ENCODE data around the gene ATP11C. TPM values are rescaled to one million over a fixed set of nuclear protein-coding genes. Genes with fewer than 3 reads are reported as not detected.

Gene ATP11C
- total RNA-seq, 3 donors from 2014 or later: 10.8 to 17.0 (median 13.1) TPM

- TF ChIP-seq, protein P1, sequence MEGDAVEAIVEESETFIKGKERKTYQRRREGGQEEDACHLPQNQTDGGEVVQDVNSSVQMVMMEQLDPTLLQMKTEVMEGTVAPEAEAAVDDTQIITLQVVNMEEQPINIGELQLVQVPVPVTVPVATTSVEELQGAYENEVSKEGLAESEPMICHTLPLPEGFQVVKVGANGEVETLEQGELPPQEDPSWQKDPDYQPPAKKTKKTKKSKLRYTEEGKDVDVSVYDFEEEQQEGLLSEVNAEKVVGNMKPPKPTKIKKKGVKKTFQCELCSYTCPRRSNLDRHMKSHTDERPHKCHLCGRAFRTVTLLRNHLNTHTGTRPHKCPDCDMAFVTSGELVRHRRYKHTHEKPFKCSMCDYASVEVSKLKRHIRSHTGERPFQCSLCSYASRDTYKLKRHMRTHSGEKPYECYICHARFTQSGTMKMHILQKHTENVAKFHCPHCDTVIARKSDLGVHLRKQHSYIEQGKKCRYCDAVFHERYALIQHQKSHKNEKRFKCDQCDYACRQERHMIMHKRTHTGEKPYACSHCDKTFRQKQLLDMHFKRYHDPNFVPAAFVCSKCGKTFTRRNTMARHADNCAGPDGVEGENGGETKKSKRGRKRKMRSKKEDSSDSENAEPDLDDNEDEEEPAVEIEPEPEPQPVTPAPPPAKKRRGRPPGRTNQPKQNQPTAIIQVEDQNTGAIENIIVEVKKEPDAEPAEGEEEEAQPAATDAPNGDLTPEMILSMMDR (IDR thresholded peaks at IDR 0.05): no peak
- DNase-seq (no peak), ATAC-seq (no peak)
- peaks cover 7% of the 10 kb centered on the region for H3K9me3 ChIP-seq
- no peaks in the 10 kb centered on the region for H3K36me3 ChIP-seq (ENCODE audit: low read depth)
- no peak overlapping the region for H3K4me3 ChIP-seq
- intact Hi-C loops (cut with DNase I, micrococcal nuclease): no loop called here
- H3K4me1 ChIP-seq (ENCODE audit: low read depth): no peaks in the 10 kb centered on the region
These were observed 174.0 kb downstream of the ATP11C start for GRCh38 chrX:139758809-139759208.

- H3K4me1 ChIP-seq (ENCODE audit: low read depth): no peaks in the 10 kb centered on the region
- ATAC-seq (no peak), DNase-seq (no peak)
- H3K4me3 ChIP-seq: no peak overlapping the region
- TF ChIP-seq, protein P1 (IDR thresholded peaks at IDR 0.05): no peak
- no peaks in the 10 kb centered on the region for H3K36me3 ChIP-seq (ENCODE audit: low read depth)
- intact Hi-C loops (cut with DNase I, micrococcal nuclease): no loop called here
- H3K9me3 ChIP-seq: peaks cover 7% of the 10 kb centered on the region
These were observed 174.6 kb downstream of the ATP11C start for GRCh38 chrX:139758250-139758649.

- no peaks in the 10 kb centered on the region for H3K4me1 ChIP-seq (ENCODE audit: low read depth)
- peaks cover 7% of the 10 kb centered on the region for H3K9me3 ChIP-seq
- ATAC-seq (no peak), DNase-seq (no peak)
- intact Hi-C loops (cut with DNase I, micrococcal nuclease): no loop called here
- H3K36me3 ChIP-seq (ENCODE audit: low read depth): no peaks in the 10 kb centered on the region
- no peak overlapping the region for H3K4me3 ChIP-seq
- TF ChIP-seq, protein P1 (IDR thresholded peaks at IDR 0.05): no peak
These were observed 181.8 kb downstream of the ATP11C start for GRCh38 chrX:139751053-139751452.

GRCh38 chrX:139750390-139750789 lies 182.5 kb downstream of the ATP11C start:
- no peak for ATAC-seq
- no peak overlapping the region for H3K4me3 ChIP-seq
- TF ChIP-seq, protein P1 (IDR thresholded peaks at IDR 0.05): no peak
- DNase-seq: no peak
- peaks cover 7% of the 10 kb centered on the region for H3K9me3 ChIP-seq
- intact Hi-C loops (cut with DNase I, micrococcal nuclease): no loop called here
- H3K4me1 ChIP-seq (ENCODE audit: low read depth): no peaks in the 10 kb centered on the region
- no peaks in the 10 kb centered on the region for H3K36me3 ChIP-seq (ENCODE audit: low read depth)

DNA sequence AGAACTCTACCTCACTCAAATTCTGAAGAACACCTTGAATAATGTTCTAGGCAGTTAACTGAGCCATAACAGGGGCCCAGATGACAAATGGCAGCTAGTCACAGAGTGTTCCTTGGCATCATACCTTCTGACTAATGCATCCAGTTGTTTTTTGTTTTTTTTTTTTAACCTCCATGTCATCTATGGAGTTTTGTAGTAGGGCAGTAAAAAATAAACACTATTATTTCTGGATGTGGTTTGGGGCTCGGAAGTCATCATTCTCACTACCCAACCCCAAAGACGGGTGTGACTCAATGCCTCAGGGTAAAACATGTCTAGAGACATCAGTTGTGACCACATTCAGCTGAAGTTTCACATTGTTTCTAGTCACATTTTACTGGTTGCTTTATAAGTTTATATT lies 193.7 kb downstream of the ATP11C start:
- TF ChIP-seq, protein P1 (IDR thresholded peaks at IDR 0.05): no peak
- Histone ChIP-seq H3K36me3 (ENCODE audit: low read depth) (no peaks in the 10 kb centered on the region), H3K9me3 (no peaks in the 10 kb centered on the region), H3K4me1 (ENCODE audit: low read depth) (no peaks in the 10 kb centered on the region), H3K4me3 (no peak overlapping the region)
- DNase-seq (no peak), ATAC-seq (no peak)
- intact Hi-C loops (cut with DNase I, micrococcal nuclease): no loop called here

DNA sequence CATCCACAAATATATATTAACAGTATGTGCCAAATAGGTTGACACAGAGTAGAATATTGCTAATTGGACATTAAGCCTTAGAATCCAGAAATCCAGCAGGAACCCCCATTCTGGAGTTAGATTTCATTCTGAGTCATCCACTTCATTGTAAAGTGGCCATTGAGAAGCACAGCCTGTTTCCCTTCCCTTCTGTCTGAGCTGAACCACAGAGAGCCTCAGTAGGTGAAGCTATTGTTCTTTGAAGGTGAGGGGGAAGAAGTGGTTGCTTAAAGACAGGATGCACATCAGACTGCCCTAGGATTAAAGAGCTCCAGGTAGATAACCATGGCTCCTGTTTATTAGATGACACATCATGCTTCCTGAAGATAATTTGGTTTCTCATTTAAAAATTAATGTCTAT lies 194.3 kb downstream of the ATP11C start:
- DNase-seq (no peak), ATAC-seq (no peak)
- intact Hi-C loops (cut with DNase I, micrococcal nuclease): no loop called here
- no peaks in the 10 kb centered on the region for H3K36me3 ChIP-seq (ENCODE audit: low read depth)
- TF ChIP-seq, protein P1 (IDR thresholded peaks at IDR 0.05): no peak
- H3K9me3 ChIP-seq: no peaks in the 10 kb centered on the region
- no peak overlapping the region for H3K4me3 ChIP-seq
- H3K4me1 ChIP-seq (ENCODE audit: low read depth): no peaks in the 10 kb centered on the region
